Sigmoid colon (tissue), 7 donors: ENCODE measurements around the gene LCE3D. TPM values are rescaled to one million over a fixed set of nuclear protein-coding genes. Genes with fewer than 3 reads are reported as not detected.

Source experiments
- DNase-seq: peaks from one replicate; pipeline ENCODE4 v3.0.0-alpha.2; 2019
- H3K27ac ChIP-seq, 4 donors: fragments of 200-600 bp; sonication (generic); one replicate each; pipeline ENCODE4 v1.5.1; 2016 to 2019; ENCODE audit warnings: mild to moderate bottlenecking in 1 of 4
- H3K27me3 ChIP-seq, 3 donors: fragments of 200-600 bp; sonication (generic); one replicate each; pipeline ENCODE4 v1.5.1; 2019; ENCODE audit warnings: mild to moderate bottlenecking in 1 of 3
- H3K36me3 ChIP-seq, 4 donors: fragments of 200-600 bp; sonication (generic); one replicate each; pipeline ENCODE4 v1.5.1; 2016 to 2019
- H3K4me1 ChIP-seq, 4 donors: fragments of 200-600 bp; sonication (generic); one replicate each; pipeline ENCODE4 v1.5.1; 2017 to 2019
- H3K4me3 ChIP-seq, 4 donors: fragments of 200-600 bp; sonication (generic); one replicate each; pipeline ENCODE4 v1.5.1; 2017 to 2019; ENCODE audit warnings: mild to moderate bottlenecking in 2 of 4, moderate library complexity in 1 of 4
- H3K9me3 ChIP-seq, 4 donors: fragments of 200-600 bp in 3 of 4; sonication (generic) in 3 of 4; one replicate each; pipeline versions ENCODE4 v1.5.1 to v1.6.1; 2013 to 2019
- CTCF ChIP-seq, 4 experiments: fragments of 450-650 bp in 3 of 4; fragments of 200-600 bp in 1 of 4; IDR thresholded peaks; one replicate each; pipeline ENCODE4 v1.5.1; 2016 to 2019; ENCODE audit warnings: antibody characterized with exemption in 4 of 4, mild to moderate bottlenecking in 3 of 4, moderate library complexity in 2 of 4
- EP300 ChIP-seq, 4 donors: sonication (generic); formaldehyde crosslinking; IDR thresholded peaks; one replicate each; pipeline ENCODE4 v1.6.1; 2017; ENCODE audit warnings: antibody characterized with exemption in 4 of 4
- POLR2A ChIP-seq, 2 donors: fragments of 450-650 bp; IDR thresholded peaks; one replicate each; pipeline ENCODE4 v1.6.1; 2016; ENCODE audit warnings: antibody characterized with exemption in 2 of 2, mild to moderate bottlenecking in 2 of 2, moderate library complexity in 2 of 2
- POLR2AphosphoS5 ChIP-seq, 4 donors: sonication (generic); formaldehyde crosslinking; IDR thresholded peaks; one replicate each; pipeline ENCODE4 v1.6.1; 2017; ENCODE audit warnings: antibody characterized with exemption in 4 of 4
- WGBS, 2 donors: extraction: QIAGEN DNeasy Blood & Tissue Kit; methylation state at CpG; one replicate each; pipeline ENCODE4 v1.1.7; 2013; 5-methylcytosine and 5-hydroxymethylcytosine counted together
- intact Hi-C: fragments of 100-400 bp; cut with DNase I; formaldehyde crosslinking; loops from one replicate; pipeline ENCODE4 v1.15.1; 2023
- polyA plus RNA-seq, 3 donors: library from polyadenylated mRNA; stranded (reverse); fragments of 200-250 nt; gene quantifications; one replicate each; pipeline ENCODE4 v1.2.3, GENCODE V29; 2013
- small RNA-seq, 3 donors: library from RNA; depleted of rRNA; stranded (forward); fragments of <200 nt; gene quantifications; one replicate each; pipeline ENCODE3, GENCODE V24; 2016
- total RNA-seq, 4 donors: library from RNA; depleted of rRNA; stranded (reverse); fragments of >200 nt; gene quantifications; one replicate each; pipeline ENCODE4 v1.1.0, GENCODE V29; 2016
- donor health status: healthy with polysubstance abuse.
- donor health status: Bipolar disorder and iron deficiency.
- donor health status: healthy.

The LCE3D gene
- total and polyA plus RNA-seq, 7 donors: not detected

GRCh38 chr1:152533327-152533938, 46.9 kb downstream of the LCE3D start:
- H3K27me3 ChIP-seq: peaks cover 0 to 5% (median 0%) of the 10 kb centered on the region in 3 donors
- H3K36me3 ChIP-seq: no peaks in the 10 kb centered on the region
- WGBS, 2 donors: 20 to 25% methylated on average over 7 of the region's 7 CpGs
- H3K4me1 ChIP-seq: no peaks in the 10 kb centered on the region
- no peak for DNase-seq
- intact Hi-C loops: no loop called here
- TF ChIP-seq POLR2AphosphoS5 (IDR thresholded peaks at IDR 0.05) (no peak), EP300 (IDR thresholded peaks at IDR 0.05) (no peak), POLR2A (IDR thresholded peaks at IDR 0.05) (no peak), CTCF (IDR thresholded peaks at IDR 0.05) (peak in 1 of 4 experiments; percentile 15)
- H3K4me3 ChIP-seq: no peak overlapping the region
- H3K9me3 ChIP-seq: peaks cover 0 to 6% (median 0%) of the 10 kb centered on the region in 4 donors
- H3K27ac ChIP-seq: no peak overlapping the region

Small RNA genes within 50 kb of the gene (small RNA-seq; reads per million reads assigned to genes)
- gene LCE3A (0 reads per million in 3 donors), gene LCE3B (0 reads per million in 3 donors)

Other genes with a start within 250 kb of the LCE3D start
- gene FLG2, start 220.5 kb downstream of the LCE3D start, total RNA-seq: not detected
- not detected for gene FLG2, start 220.5 kb downstream of the LCE3D start, polyA plus RNA-seq
- gene CRNN, start 166.3 kb downstream of the LCE3D start, total RNA-seq: not detected
- 1 to 10 TPM in 1 of 3 donors, under 1 TPM in 1, not detected in 1; 0.61 to 3.6 TPM for gene CRNN, start 166.3 kb downstream of the LCE3D start, polyA plus RNA-seq
- not detected for gene LCE5A, start 69.7 kb downstream of the LCE3D start, total RNA-seq
- not detected for gene LCE5A, start 69.7 kb downstream of the LCE3D start, polyA plus RNA-seq
- gene CRCT1, start 66.0 kb downstream of the LCE3D start, total RNA-seq: not detected
- gene CRCT1, start 66.0 kb downstream of the LCE3D start, polyA plus RNA-seq: under 1 TPM in 1 of 3 donors, not detected in 2; 0.28 TPM
- not detected for gene LCE3E, start 13.7 kb downstream of the LCE3D start, total RNA-seq
- not detected for gene LCE3E, start 13.7 kb downstream of the LCE3D start, polyA plus RNA-seq
- not detected for gene LCE3C, start 19.7 kb upstream of the LCE3D start, total RNA-seq
- gene LCE3C, start 19.7 kb upstream of the LCE3D start, polyA plus RNA-seq: not detected
- gene LCE3B, start 33.3 kb upstream of the LCE3D start, total RNA-seq: not detected
- gene LCE3B, start 33.3 kb upstream of the LCE3D start, polyA plus RNA-seq: not detected
- gene LCE3A, start 42.6 kb upstream of the LCE3D start, total RNA-seq: not detected
- gene LCE3A, start 42.6 kb upstream of the LCE3D start, polyA plus RNA-seq: not detected
- not detected for gene LCE2D, start 82.9 kb upstream of the LCE3D start, total RNA-seq
- not detected for gene LCE2D, start 82.9 kb upstream of the LCE3D start, polyA plus RNA-seq
- gene LCE2C, start 94.8 kb upstream of the LCE3D start, total RNA-seq: not detected
- not detected for gene LCE2C, start 94.8 kb upstream of the LCE3D start, polyA plus RNA-seq
- not detected for gene LCE2B, start 105.6 kb upstream of the LCE3D start, total RNA-seq
- not detected for gene LCE2B, start 105.6 kb upstream of the LCE3D start, polyA plus RNA-seq
- not detected for gene LCE2A, start 117.8 kb upstream of the LCE3D start, total RNA-seq
- gene LCE2A, start 117.8 kb upstream of the LCE3D start, polyA plus RNA-seq: not detected
- gene LCE4A, start 127.6 kb upstream of the LCE3D start, total RNA-seq: not detected
- not detected for gene LCE4A, start 127.6 kb upstream of the LCE3D start, polyA plus RNA-seq
- gene KPRP, start 177.5 kb upstream of the LCE3D start, total RNA-seq: not detected
- not detected for gene KPRP, start 177.5 kb upstream of the LCE3D start, polyA plus RNA-seq
- not detected for gene LCE1F, start 194.6 kb upstream of the LCE3D start, total RNA-seq
- gene LCE1F, start 194.6 kb upstream of the LCE3D start, polyA plus RNA-seq: not detected
- gene LCE1E, start 205.7 kb upstream of the LCE3D start, total RNA-seq: not detected
- gene LCE1E, start 205.7 kb upstream of the LCE3D start, polyA plus RNA-seq: not detected
- not detected for gene LCE1D, start 216.2 kb upstream of the LCE3D start, total RNA-seq
- gene LCE1D, start 216.2 kb upstream of the LCE3D start, polyA plus RNA-seq: not detected
- not detected for gene LCE1C, start 226.1 kb upstream of the LCE3D start, total RNA-seq
- not detected for gene LCE1C, start 226.1 kb upstream of the LCE3D start, polyA plus RNA-seq
- gene LCE1B, start 231.5 kb upstream of the LCE3D start, total RNA-seq: not detected
- gene LCE1B, start 231.5 kb upstream of the LCE3D start, polyA plus RNA-seq: not detected
- not detected for gene LCE1A, start 247.0 kb upstream of the LCE3D start, total RNA-seq
- not detected for gene LCE1A, start 247.0 kb upstream of the LCE3D start, polyA plus RNA-seq